Stimulated activated CD4-positive, alpha-beta T cell treated with anti-CD3 and anti-CD28 coated beads, TNF-alpha, amount 100 ng/mL, for 24 hours (primary cell): ENCODE results near the gene ANK3.

Experiments
- DNase-seq, 3 experiments: peaks; one replicate each; pipeline ENCODE4 v3.0.0-alpha.2; 2020; ENCODE audit warnings: low read depth in 3 of 3

Gene ANK3

GRCh38 chr10:60175441-60175971, 214.2 kb downstream of the ANK3 start:
- DNase-seq, result no peak

- no peak for DNase-seq
Observed at GRCh38 chr10:60172363-60172990, 217.2 kb downstream of the ANK3 start.

GRCh38 chr10:60171436-60172013, 218.2 kb downstream of the ANK3 start:
- DNase-seq, result no peak

- DNase-seq, result no peak
Observed at GRCh38 chr10:60170250-60170649, 219.4 kb downstream of the ANK3 start.

GRCh38 chr10:60169111-60169510, 220.6 kb downstream of the ANK3 start:
- DNase-seq, result no peak

- no peak for DNase-seq
Observed at GRCh38 chr10:60167050-60167449, 222.6 kb downstream of the ANK3 start.

GRCh38 chr10:60163786-60164185, 225.9 kb downstream of the ANK3 start:
- no peak for DNase-seq

- no peak for DNase-seq
Observed at GRCh38 chr10:60162631-60163030, 227.0 kb downstream of the ANK3 start.

- no peak for DNase-seq
Observed at GRCh38 chr10:60155943-60156683, 233.6 kb downstream of the ANK3 start.

GRCh38 chr10:60155099-60155877, 234.4 kb downstream of the ANK3 start:
- no peak for DNase-seq

- no peak for DNase-seq
Observed at GRCh38 chr10:60149003-60149402, 240.7 kb downstream of the ANK3 start.

- DNase-seq, result no peak
Observed at GRCh38 chr10:60148266-60148840, 241.3 kb downstream of the ANK3 start.

GRCh38 chr10:60147576-60148265, 242.0 kb downstream of the ANK3 start:
- no peak for DNase-seq

- DNase-seq, result no peak
Observed at GRCh38 chr10:60147025-60147424, 242.7 kb downstream of the ANK3 start.

GRCh38 chr10:60144099-60144498, 245.6 kb downstream of the ANK3 start:
- no peak for DNase-seq

- no peak for DNase-seq
Observed at GRCh38 chr10:60142736-60143135, 246.9 kb downstream of the ANK3 start.

- DNase-seq, result no peak
Observed at GRCh38 chr10:60141896-60142559, 247.6 kb downstream of the ANK3 start.

- no peak for DNase-seq
Observed at GRCh38 chr10:60140651-60141632, 248.7 kb downstream of the ANK3 start.

GRCh38 chr10:60139798-60140566, 249.7 kb downstream of the ANK3 start:
- no peak for DNase-seq
